Gastroesophageal sphincter (tissue), 4 donors: ENCODE measurements around the gene CALML3. TPM values are rescaled to one million over a fixed set of nuclear protein-coding genes. Genes with fewer than 3 reads are reported as not detected.

Source experiments
- ATAC-seq: fragments of 150-250 bp; one replicate; pipeline ENCODE4 v1.9.1; 2016; ENCODE audit warnings: mild to moderate bottlenecking, moderate library complexity
- H3K27ac ChIP-seq, 4 donors: fragments of 200-600 bp; sonication (generic) in 3 of 4; 1 replicate in 3 of 4; 2 replicates in 1 of 4; pipeline ENCODE4 v1.5.1; 2016 to 2019
- H3K27me3 ChIP-seq: fragments of 200-600 bp; sonication (generic); one replicate; pipeline ENCODE4 v1.5.1; 2019
- H3K36me3 ChIP-seq, 2 donors: fragments of 200-600 bp; sonication (generic); one replicate each; pipeline ENCODE4 v1.5.1; 2019; ENCODE audit warnings: control low read depth in 1 of 2
- H3K4me1 ChIP-seq, 3 donors: fragments of 200-600 bp; sonication (generic); 1 replicate in 2 of 3; 2 replicates in 1 of 3; pipeline ENCODE4 v1.5.1; 2016 to 2019; ENCODE audit warnings: control low read depth in 2 of 3
- H3K4me3 ChIP-seq, 2 donors: fragments of 200-600 bp; sonication (generic); one replicate each; pipeline ENCODE4 v1.5.1; 2019; ENCODE audit warnings: mild to moderate bottlenecking in 1 of 2, moderate library complexity in 1 of 2
- H3K9me3 ChIP-seq, 3 donors: fragments of 200-600 bp; sonication (generic); one replicate each; pipeline ENCODE4 v1.5.1; 2017 to 2019; ENCODE audit warnings: control low read depth in 2 of 3
- EP300 ChIP-seq: sonication (generic); formaldehyde crosslinking; IDR thresholded peaks from one replicate; pipeline ENCODE4 v1.6.1; 2017; ENCODE audit warnings: antibody characterized with exemption, mild to moderate bottlenecking
- POLR2A ChIP-seq, 2 donors: fragments of 450-650 bp; IDR thresholded peaks; one replicate each; pipeline ENCODE4 v1.6.1; 2017; ENCODE audit warnings: antibody characterized with exemption in 2 of 2, mild to moderate bottlenecking in 2 of 2, moderate library complexity in 1 of 2
- POLR2AphosphoS5 ChIP-seq: sonication (generic); formaldehyde crosslinking; IDR thresholded peaks from one replicate; pipeline ENCODE4 v1.6.1; 2017; ENCODE audit warnings: antibody characterized with exemption
- WGBS, 2 donors: methylation state at CpG; one replicate each; pipeline ENCODE4 v1.1.5; 2018; ENCODE audit warnings: low coverage in 1 of 2; 5-methylcytosine and 5-hydroxymethylcytosine counted together
- total RNA-seq, 4 donors: library from RNA; depleted of rRNA; stranded (reverse); fragments of >200 nt; gene quantifications; one replicate each; pipeline ENCODE4 v1.1.0, GENCODE V29; 2016
- TF ChIP-seq, protein P1 (sequence below), 4 experiments: fragments of 200-600 bp in 2 of 4; fragments of 450-650 bp in 2 of 4; sonication (generic) in 1 of 4; IDR thresholded peaks; one replicate each; pipeline ENCODE4 v1.5.1; 2017 to 2019; ENCODE audit warnings: antibody characterized with exemption in 4 of 4, mild to moderate bottlenecking in 2 of 4, moderate library complexity in 2 of 4

Gene CALML3
- total RNA-seq, 4 donors from 2014 or later = 0.13 to 19.4 (median 1.9) TPM; not detected in 1

- TF ChIP-seq EP300 (no peak), POLR2AphosphoS5 (no peak), POLR2A (IDR thresholded peaks at IDR 0.05) (no peak)
- TF ChIP-seq, protein P1, sequence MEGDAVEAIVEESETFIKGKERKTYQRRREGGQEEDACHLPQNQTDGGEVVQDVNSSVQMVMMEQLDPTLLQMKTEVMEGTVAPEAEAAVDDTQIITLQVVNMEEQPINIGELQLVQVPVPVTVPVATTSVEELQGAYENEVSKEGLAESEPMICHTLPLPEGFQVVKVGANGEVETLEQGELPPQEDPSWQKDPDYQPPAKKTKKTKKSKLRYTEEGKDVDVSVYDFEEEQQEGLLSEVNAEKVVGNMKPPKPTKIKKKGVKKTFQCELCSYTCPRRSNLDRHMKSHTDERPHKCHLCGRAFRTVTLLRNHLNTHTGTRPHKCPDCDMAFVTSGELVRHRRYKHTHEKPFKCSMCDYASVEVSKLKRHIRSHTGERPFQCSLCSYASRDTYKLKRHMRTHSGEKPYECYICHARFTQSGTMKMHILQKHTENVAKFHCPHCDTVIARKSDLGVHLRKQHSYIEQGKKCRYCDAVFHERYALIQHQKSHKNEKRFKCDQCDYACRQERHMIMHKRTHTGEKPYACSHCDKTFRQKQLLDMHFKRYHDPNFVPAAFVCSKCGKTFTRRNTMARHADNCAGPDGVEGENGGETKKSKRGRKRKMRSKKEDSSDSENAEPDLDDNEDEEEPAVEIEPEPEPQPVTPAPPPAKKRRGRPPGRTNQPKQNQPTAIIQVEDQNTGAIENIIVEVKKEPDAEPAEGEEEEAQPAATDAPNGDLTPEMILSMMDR (IDR thresholded peaks at IDR 0.05) = no peak
- Histone ChIP-seq H3K9me3 (no peaks in the 10 kb centered on the region), H3K4me1 (peaks cover 0 to 22% (median 0%) of the 10 kb centered on the region in 3 donors), H3K36me3 (no peaks in the 10 kb centered on the region), H3K27me3 (no peaks in the 10 kb centered on the region), H3K4me3 (no peak overlapping the region), H3K27ac (no peak overlapping the region)
- no peak for ATAC-seq
- WGBS, 2 donors = 96 to 99% methylated on average over 5 to 12 of the region's 32 CpGs
Measured at GRCh38 chr10:5511231-5511884, 13.4 kb upstream of the CALML3 start.

DNA sequence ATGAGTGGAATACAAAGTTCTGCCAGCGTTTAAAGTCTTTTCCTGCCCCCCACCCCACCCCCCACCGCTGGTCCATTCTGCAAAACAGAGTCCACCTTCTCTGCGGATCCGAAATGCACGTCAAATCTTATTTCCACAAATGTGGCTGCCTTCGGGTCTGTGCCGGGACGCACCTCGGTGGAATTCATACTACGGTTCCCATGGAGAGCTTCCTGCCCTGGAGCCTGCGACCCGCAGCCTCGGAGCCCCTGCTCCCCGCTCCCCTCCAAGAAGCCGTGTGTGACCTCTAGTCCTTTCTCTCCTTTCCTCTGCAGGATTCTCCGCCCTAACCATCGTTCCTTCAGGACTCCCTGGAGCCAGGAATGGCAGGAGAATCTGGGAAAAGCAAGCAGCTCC lies 12.9 kb upstream of the CALML3 start:
- peaks cover 0 to 17% (median 0%) of the 10 kb centered on the region in 3 donors for H3K4me1 ChIP-seq
- H3K27me3 ChIP-seq = no peaks in the 10 kb centered on the region
- ATAC-seq = no peak
- WGBS, 2 donors = 90 to 94% methylated on average over 9 to 10 of the region's 17 CpGs
- no peaks in the 10 kb centered on the region for H3K9me3 ChIP-seq
- H3K27ac ChIP-seq = no peak overlapping the region
- TF ChIP-seq EP300 (no peak), POLR2AphosphoS5 (no peak), POLR2A (IDR thresholded peaks at IDR 0.05) (no peak)
- TF ChIP-seq, protein P1 (IDR thresholded peaks at IDR 0.05) = no peak
- H3K36me3 ChIP-seq = no peaks in the 10 kb centered on the region
- H3K4me3 ChIP-seq = no peak overlapping the region

GRCh38 chr10:5512331-5512730 lies 12.4 kb upstream of the CALML3 start:
- Histone ChIP-seq H3K9me3 (no peaks in the 10 kb centered on the region), H3K27ac (no peak overlapping the region), H3K4me3 (no peak overlapping the region), H3K4me1 (peaks cover 0 to 17% (median 0%) of the 10 kb centered on the region in 3 donors), H3K36me3 (no peaks in the 10 kb centered on the region), H3K27me3 (no peaks in the 10 kb centered on the region)
- no peak for ATAC-seq
- 94% methylated on average over 7 to 17 of the region's 25 CpGs for WGBS, 2 donors
- TF ChIP-seq EP300 (no peak), POLR2AphosphoS5 (no peak), POLR2A (IDR thresholded peaks at IDR 0.05) (no peak)
- TF ChIP-seq, protein P1 (IDR thresholded peaks at IDR 0.05) = no peak

GRCh38 chr10:5512881-5513612 lies 11.7 kb upstream of the CALML3 start:
- no peak for TF ChIP-seq POLR2A (IDR thresholded peaks at IDR 0.05)
- TF ChIP-seq, protein P1 (IDR thresholded peaks at IDR 0.05) = no peak
- TF ChIP-seq POLR2AphosphoS5 = no peak
- TF ChIP-seq EP300 = no peak
- H3K4me3 ChIP-seq = no peak overlapping the region
- WGBS, 2 donors = 86 to 89% methylated on average over 4 to 13 of the region's 15 CpGs
- ATAC-seq = no peak
- no peaks in the 10 kb centered on the region for H3K9me3 ChIP-seq
- H3K36me3 ChIP-seq = no peaks in the 10 kb centered on the region
- H3K27me3 ChIP-seq = no peaks in the 10 kb centered on the region
- H3K4me1 ChIP-seq = peaks cover 0 to 17% (median 0%) of the 10 kb centered on the region in 3 donors
- no peak overlapping the region for H3K27ac ChIP-seq
